ENCODE measurements around the gene RBM25.
"Not testable (repeated sequence)": the region's sequence is repeated elsewhere in the genome, so short reads cannot be mapped to it uniquely, and the experiment has no call there.

Gene RBM25

GRCh38 chr14:73058224-73058921, at the start of gene RBM25:
RBM25 (plus strand) TSS chr14:73058534; CDS start chr14:73071642, 13,108 bp downstream.
- DNase-seq = peak; percentile 99

- DNase-seq = not testable (repeated sequence)
Observed at GRCh38 chr14:73011189-73011588, 47.1 kb upstream of the RBM25 start.

- no peak for DNase-seq
Observed at GRCh38 chr14:73014105-73014504, 44.2 kb upstream of the RBM25 start.

- DNase-seq = not testable (repeated sequence)
Observed at GRCh38 chr14:73015552-73015951, 42.8 kb upstream of the RBM25 start.

- DNase-seq = not testable (repeated sequence)
Observed at GRCh38 chr14:73016011-73016410, 42.3 kb upstream of the RBM25 start.

GRCh38 chr14:73022051-73022450, 36.3 kb upstream of the RBM25 start:
- no peak for DNase-seq

GRCh38 chr14:73025544-73025943, 32.8 kb upstream of the RBM25 start:
- DNase-seq = no peak

- peak; percentile 31 for DNase-seq
Observed at GRCh38 chr14:73026243-73026844, 32.0 kb upstream of the RBM25 start.

- peak; percentile 99 for DNase-seq
Observed at GRCh38 chr14:73026845-73027542, 31.3 kb upstream of the RBM25 start, which contains the start of gene ZFYVE1. ZFYVE1 (minus strand) TSS chr14:73027106; CDS start chr14:73024508, 2,598 bp downstream.

GRCh38 chr14:73027546-73027945, 30.8 kb upstream of the RBM25 start:
- no peak for DNase-seq

GRCh38 chr14:73027984-73028383, 30.4 kb upstream of the RBM25 start:
- no peak for DNase-seq

GRCh38 chr14:73036706-73037450, 21.5 kb upstream of the RBM25 start:
- DNase-seq = not testable (repeated sequence)

- no peak for DNase-seq
Observed at GRCh38 chr14:73047808-73048207, 10.5 kb upstream of the RBM25 start.

GRCh38 chr14:73049428-73049827, 8.9 kb upstream of the RBM25 start:
- DNase-seq = no peak

- DNase-seq = no peak
Observed at GRCh38 chr14:73055251-73055650, 3.1 kb upstream of the RBM25 start.

GRCh38 chr14:73057944-73058223, 450 bp upstream of the RBM25 start:
- no peak for DNase-seq

GRCh38 chr14:73058922-73059673, 764 bp downstream of the RBM25 start:
- no peak for DNase-seq

GRCh38 chr14:73069585-73069984, 11.3 kb downstream of the RBM25 start:
- no peak for DNase-seq

- no peak for DNase-seq
Observed at GRCh38 chr14:73091044-73091443, 32.7 kb downstream of the RBM25 start.

- no peak for DNase-seq
Observed at GRCh38 chr14:73097421-73097820, 39.1 kb downstream of the RBM25 start.

GRCh38 chr14:73100334-73100733, 42.0 kb downstream of the RBM25 start:
- DNase-seq = no peak

GRCh38 chr14:73102806-73103497, 44.6 kb downstream of the RBM25 start:
- no peak for DNase-seq

Measured in eye (tissue), 1 donor.